Stimulated activated CD4-positive, alpha-beta T cell treated with anti-CD3 and anti-CD28 coated beads, TNF-alpha, amount 100 ng/mL, for 24 hours (primary cell): Measurements from ENCODE around the gene VRK3.
"Not testable (repeated sequence)": the region's sequence is repeated elsewhere in the genome, so short reads cannot be mapped to it uniquely, and the experiment has no call there.

ENCODE experiments used
- DNase-seq, 3 experiments: peaks; one replicate each; pipeline ENCODE4 v3.0.0-alpha.2; 2020; ENCODE audit warnings: low read depth in 3 of 3

Gene VRK3

GRCh38 chr19:49956115-49956495 is 69.1 kb downstream of the VRK3 start:
- DNase-seq = no peak

DNA sequence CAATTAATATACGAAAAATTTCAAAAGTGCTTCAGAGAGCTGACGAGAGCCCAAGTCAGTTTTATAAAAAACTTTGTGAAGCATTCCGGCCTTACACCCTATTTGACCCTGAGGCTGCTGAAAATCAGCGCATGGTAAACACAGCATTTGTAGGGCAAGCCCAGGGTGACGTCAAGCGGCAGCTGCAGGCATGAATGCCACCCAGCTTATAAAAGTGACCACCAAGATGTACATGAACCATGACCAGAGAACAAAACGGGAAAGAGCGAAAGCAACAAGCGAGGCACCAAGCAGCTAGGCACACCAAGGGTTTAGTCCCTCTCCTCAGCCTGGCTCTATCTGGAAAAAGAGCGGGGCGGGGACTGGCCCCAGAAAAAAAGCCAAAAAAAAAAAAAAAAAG is 70.2 kb downstream of the VRK3 start:
- DNase-seq = no peak

DNA sequence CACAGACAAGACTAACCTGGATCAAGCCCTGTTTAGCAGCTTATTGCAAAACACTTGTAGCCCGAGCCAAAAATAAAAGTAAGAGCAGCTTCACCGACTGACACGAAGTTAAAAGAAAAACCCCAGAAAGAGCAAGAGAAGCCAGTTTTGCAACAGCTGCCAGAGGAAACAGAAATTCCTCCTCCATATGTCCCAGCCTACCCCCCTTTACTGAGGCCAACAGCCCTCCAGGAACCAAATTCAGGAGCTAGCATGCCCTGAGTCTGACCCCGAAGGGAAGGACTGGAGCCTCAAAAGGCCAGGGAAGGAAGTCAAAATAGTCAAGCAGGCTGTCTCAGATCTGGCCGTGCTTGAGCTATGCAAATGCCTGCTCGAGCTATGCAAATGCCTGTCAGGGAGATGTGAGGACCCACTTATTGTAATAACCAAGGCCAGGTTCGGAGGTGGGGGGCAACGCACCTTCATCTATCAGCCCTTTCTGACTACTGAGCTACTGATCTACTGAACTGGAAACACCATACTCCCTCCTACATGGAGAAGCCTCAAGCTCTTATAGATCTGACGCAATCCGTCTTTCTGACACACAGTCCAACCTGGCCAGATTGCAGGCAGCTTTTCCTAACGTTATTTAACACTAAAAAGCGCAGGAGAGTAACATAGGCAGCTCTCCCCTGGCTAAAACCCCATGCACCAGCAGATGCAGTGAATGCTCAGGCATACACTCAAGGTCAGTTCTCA is 70.9 kb downstream of the VRK3 start:
- DNase-seq = no peak

DNA sequence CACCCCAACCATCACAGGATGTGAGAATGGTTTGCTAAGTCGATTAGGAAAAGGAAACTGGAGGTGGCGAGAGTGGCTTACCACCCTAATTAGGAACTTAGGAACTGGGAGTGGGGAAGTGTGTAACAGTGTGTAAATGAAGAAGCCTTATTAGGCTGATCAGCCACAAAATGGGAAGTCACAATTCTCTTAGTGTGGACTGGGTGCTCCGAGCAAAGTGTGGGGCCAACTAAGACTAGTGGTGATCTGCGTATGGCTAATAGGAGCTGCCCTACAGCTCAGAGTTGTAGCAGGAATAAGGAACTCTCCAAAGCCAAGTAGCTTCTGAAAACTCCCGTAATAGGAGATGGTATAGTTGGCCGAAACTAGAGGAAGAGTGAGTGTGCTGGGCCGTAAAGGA is 71.8 kb downstream of the VRK3 start:
- DNase-seq = no peak

GRCh38 chr19:49952906-49953305 is 72.3 kb downstream of the VRK3 start:
- no peak for DNase-seq

DNA sequence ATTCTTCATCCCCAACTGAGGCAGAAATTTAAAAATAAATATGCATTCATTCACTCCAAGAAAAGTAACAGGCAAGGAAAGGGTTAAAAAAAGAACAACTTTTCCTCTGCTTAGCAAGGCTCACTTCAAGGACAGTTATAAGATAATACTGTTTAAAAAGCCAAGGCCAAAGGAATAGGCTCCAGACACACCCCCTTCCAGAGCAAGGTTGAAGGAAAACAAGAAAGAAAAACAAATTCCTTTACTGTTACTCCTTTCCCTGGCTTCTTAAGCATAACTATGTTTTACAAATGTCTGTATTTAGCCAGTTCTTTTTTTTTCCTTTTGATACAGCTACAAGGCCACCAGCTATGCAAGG is 72.7 kb downstream of the VRK3 start:
- no peak for DNase-seq

GRCh38 chr19:49951806-49952478 is 73.2 kb downstream of the VRK3 start:
- no peak for DNase-seq

GRCh38 chr19:49950956-49951526 is 74.1 kb downstream of the VRK3 start:
- no peak for DNase-seq

DNA sequence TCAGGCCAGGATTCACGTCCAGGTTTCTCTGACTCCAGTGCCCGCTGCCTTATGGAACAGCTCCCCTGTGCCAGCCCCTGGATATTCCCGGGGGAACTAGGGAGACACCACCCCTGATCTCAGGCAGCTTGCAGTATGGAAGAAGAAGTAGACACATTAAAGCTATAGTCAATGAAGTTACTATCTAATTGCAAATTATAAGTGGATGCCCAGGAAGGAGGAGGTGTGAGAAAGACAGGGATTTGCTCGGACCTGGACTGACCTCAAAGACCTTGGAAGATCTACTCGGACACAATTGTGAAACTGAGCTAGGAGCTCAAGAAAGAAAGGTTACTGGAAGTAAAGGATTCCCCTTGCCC is 74.6 kb downstream of the VRK3 start:
- no peak for DNase-seq

GRCh38 chr19:49949742-49950589 is 75.2 kb downstream of the VRK3 start:
- DNase-seq = no peak

DNA sequence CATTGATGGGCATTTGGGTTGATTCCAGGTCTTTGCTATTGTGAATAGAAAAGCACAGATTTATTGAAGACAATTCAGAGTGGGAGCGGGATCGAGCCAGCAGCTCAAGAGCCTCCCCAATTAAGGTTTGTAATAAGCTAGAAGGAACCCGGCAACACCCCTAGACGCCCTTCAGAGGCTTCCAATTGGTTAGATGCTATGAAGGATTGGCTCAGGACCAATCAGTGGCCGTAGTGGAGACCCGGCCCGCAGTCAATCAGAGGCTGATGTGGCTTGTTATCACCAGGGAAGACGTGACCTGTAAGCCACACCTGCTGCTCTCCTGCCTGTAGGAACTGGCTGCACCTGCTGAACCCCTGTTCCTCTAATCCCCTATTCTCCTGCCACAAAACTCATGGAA is 78.8 kb downstream of the VRK3 start:
- DNase-seq = no peak

DNA sequence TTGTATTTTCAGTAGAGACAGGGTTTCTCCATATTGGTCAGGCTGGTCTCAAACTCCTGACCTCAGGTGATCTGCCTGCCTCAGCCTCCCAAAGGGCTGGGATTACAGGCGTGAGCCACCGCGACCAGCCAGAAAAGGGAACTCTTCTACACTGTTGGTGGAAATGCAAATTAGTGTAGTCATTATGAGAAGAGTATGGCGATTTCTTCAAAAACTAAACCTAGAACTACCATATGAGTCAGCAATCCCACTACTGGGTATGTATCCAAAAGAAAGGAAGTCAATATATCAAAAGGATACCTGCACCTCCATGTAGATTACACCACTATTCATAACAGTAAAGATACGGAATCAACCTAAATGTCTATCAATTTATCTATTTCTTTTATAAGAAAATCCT is 80.6 kb downstream of the VRK3 start:
- not testable (repeated sequence) for DNase-seq

DNA sequence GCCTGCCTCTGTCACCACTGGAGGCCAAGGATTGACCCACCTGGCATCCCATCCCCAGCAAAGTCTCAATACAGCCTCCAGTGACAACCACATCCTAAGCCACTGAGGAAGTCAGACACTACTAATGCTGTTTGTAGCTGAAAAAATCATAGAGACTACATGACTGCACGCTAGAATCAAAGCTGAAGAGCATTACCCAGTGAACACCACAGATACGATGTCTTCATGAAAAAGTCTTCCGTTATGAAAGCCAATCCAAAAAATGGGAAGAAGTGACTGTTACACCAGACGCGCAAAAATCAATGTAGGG is 84.7 kb downstream of the VRK3 start:
- DNase-seq = no peak

DNA sequence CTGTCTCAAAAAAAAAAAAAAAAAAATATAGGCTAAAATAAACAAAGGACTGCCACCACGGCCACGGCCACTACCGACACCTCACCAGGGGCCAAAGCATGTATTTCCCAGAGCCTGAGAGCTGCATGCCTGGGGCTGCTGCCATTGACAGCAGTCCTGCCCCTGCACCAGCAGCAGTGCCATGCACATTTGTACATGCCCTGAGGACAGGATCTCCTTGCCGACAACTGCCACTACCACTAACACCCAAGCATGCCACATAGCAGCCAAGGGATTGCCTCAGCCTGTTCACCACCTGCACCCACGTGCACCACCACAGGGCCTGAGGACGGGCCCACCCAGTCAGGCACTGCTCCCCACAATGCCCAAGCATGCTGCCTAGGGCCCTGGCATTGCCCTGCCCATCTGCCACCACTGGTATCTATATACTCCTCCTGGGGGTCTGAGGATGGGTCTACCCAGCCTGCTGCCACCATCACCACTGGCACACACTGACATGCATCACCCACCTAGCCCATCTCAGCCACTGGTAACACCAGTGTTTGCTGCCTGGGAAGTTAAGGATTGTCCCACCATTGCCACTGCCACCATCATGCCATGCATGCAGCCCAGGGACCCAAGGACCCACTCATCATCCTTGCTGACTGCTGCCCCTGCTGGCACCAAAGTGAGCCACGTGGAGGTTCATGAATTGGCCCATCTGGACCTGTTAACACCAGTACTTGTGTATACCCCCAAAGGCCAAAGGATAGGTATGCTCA is 85.3 kb downstream of the VRK3 start:
- DNase-seq = no peak

- DNase-seq = no peak
Observed at GRCh38 chr19:49938662-49939061, 86.5 kb downstream of the VRK3 start.

- DNase-seq = peak; percentile 60 to 75 (median 68)
Observed at GRCh38 chr19:49937750-49938381, 87.3 kb downstream of the VRK3 start.

DNA sequence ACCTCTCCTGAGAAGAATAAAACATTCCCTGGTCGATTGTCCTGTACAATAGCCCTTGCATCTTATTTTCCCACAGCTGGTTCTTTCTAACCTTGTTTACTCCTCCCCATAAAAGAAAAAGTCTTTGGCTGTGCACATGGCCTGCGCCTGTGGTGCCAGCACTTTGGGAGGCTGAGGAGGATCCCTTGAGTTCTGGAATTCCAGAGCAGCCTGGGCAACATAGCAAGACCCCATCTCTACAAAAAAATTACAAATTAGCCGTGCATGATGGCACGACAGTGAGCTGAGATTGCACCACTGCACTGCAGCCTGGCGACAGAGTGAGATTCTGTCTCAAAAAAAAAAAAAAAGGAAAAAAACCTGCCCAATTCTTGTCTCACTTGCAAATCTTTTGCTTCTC is 88.6 kb downstream of the VRK3 start:
- DNase-seq = no peak

- no peak for DNase-seq
Observed at GRCh38 chr19:49933643-49934042, 91.5 kb downstream of the VRK3 start.

GRCh38 chr19:49932731-49933131 is 92.4 kb downstream of the VRK3 start:
- peak in 1 of 3 experiments; percentile 35 for DNase-seq

GRCh38 chr19:49932041-49932451 is 93.1 kb downstream of the VRK3 start:
- DNase-seq = no peak

- DNase-seq = no peak
Observed at GRCh38 chr19:49931293-49932040, 93.7 kb downstream of the VRK3 start.
